HG03060 (cell line): ENCODE data around the gene TMEM252.

Source experiments
- ATAC-seq: cut with Tn5 transposase; IDR thresholded peaks from one replicate; pipeline ENCODE4 v1.9.1; 2021; ENCODE audit warnings: low read depth, moderate number of reproducible peaks; ENCODE audit not compliant: unreplicated experiment

The TMEM252 gene, protein sequence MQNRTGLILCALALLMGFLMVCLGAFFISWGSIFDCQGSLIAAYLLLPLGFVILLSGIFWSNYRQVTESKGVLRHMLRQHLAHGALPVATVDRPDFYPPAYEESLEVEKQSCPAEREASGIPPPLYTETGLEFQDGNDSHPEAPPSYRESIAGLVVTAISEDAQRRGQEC

DNA sequence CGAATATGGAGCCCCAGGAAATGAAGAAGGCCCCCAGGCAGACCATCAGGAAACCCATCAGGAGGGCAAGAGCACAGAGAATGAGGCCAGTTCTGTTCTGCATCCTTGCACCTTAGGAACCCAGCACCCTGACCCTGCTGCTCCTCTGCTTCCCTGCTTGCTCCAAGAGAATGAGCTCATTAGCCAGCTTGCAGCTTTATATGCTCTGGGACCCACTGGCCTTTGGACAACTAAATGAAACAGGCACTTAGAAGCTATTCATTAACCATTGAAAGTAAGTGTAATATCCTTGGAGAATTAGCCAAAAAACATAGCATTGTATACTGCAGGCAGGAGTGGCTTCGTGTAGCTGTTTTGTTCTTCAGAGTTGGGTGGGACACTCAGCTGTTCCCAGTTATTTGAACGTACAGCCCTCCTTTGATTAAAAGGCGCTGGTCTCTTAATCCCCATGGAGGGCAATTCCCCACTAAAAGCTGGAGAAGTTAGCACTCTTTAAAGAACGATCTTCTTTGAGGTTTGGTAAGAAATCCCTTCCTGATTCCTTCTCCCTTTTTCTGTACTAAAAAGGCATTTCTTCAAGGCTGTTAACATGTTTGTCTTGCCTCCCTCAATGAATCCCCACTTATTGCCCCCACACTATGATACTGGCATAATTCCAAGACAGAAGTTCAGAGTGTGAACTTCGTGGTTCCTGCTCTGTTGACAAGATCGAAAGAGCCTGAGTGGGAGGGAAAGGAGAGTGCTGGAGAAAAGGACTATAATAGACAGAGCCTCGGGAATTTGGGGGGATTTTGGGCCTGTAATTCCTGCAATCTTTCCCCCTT lies at the start of gene TMEM252:
TMEM252 (minus strand) TSS at position 172 of the 824 bp plus-strand sequence; CDS start at position 103, 69 bp downstream.
- no peak for ATAC-seq

DNA sequence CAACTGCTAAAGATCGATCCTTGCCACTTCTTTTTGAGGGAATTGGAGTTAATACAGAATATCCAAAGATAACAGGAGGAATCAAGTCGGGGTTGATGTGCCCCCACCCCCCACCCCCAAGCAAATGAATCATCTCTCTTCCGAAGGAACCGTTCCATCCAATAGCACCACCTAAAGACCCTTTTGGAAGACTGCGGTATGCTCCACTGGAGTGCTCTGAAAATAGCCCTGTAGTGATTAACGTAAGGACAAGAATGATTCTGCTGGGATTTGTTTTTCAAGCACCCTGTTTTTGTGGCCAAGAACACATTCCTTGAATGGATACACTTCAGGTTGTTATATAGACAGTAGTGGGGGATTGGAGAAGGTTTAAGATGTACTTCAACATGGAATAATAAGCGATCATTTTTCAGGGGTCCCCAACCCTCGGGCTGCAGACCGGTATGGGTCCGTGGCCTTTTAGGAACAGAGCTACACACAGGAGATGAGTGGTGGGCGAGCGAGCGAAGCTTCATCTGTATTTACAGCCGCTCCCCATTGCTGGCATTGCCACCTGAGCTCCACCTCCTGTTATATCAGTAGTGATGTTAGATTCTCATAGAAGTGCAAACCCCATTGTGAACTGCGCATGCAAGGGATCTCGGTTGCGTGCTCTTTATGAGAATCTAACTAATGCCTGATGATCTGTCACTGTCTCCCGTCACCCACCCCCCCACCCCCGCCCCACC lies 44.5 kb upstream of the TMEM252 start:
- no peak for ATAC-seq

DNA sequence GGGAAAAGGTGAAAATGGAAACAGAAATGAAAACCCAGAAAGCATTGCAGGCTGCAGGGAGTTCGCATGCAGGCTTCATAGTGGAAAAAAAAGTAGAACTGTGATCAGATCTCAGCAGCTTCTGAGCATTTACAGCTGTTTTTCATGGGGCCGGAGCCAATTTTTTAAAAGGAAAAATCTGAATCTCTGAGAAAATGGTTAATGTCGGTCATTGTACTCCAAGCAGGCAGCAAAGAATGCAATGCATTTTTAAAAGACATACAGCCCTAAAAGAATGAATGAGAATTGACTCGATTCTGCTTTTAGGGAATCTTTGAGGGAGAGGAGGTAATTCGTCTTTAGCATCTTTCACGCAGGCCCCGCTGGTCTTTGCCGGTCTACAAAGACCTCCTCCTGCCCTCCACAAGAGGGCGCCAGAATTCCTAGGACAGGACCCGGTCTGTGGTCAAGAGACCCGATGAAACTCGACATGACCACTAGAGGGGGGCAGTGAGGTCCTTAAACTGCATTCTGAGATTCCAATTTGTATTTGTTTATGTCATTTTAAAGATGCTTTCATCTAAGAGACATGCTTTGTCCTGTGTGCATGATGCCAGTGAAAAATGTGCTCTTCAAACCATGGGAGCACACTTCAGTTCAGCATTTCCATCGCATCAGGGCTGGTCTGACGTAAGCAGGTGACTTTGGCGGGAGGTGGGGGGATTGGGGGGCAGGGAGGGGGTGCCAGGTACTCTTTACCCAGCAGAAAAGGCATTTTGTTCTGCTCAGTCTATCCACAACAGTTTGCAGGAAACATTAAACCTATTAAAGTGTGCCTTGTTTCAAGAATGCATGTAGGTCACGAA lies 43.7 kb upstream of the TMEM252 start:
- peak; percentile 75 for ATAC-seq

DNA sequence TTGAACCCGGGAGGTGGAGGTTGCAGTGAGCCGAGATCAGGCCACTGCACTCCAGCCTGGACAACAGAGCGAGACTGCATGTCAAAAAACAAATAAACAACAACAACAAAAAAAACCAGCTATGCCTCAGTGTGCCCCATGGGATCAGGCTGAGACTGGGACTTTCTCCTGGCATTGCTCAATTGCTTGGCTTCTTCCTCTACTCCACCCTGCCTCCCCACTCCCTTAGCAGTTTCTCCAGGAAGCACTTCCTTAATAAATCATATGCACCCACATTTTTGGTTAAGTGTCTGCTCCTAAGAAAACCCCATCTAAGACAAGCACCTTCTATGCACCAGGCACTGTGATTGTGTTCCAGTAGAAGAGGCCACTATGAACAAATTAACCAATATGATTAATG lies 41.0 kb upstream of the TMEM252 start:
- no peak for ATAC-seq

DNA sequence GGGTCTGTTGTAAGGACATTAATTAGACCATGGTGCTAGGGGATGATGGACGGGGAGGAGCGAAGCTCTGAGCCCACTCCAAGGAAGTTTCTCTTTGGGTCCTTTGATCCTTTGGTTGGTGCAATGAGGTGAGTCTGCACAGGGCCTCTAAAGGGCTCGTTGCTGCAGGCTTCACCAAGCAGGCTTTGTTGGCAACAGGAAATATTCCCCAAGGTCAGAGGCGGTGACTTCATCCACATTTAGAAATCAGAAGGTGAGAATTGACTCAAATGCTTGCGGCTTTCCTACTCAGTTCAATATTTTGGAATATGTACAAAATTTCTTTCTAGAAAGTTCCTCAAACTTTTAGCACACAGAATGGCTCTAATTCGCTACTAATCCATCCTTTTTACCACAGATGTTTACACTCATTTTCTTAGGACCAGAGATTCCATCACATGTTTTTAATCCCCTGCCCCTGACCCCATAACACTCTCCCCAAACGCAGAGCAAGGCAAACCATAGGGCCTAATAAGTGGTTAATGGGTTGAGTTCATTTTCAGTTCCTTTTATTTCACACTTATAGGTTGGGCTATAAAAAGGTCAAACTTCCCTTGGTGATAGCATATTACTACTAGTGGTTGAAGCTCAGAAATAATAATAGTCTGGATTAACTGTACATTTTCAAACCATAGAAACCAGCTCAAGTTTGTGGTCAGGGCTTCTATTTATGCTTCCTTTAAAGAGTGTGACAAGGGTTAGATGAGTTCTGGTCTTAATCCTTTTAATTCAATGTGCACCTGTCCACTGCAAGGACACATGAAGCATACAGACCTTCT lies 37.3 kb upstream of the TMEM252 start:
- peak; percentile 73 for ATAC-seq

DNA sequence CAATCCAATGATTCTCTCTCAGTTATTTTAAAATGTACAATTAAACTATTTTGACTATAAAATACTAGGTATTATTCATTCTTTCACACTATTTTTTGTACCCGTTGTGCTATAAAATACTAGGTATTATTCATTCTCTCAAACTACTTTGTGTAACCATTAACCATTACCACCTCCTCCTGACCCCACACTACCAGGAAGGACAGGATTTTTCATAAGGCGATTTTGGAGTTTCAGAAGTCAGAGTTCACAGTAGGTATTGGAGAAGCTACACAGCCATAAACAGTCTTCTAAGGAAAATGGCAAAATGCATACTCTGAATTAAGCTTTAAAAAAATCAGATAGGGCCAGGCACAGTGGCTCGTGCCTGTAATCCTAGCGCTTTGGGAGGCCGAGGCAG lies 35.1 kb upstream of the TMEM252 start:
- ATAC-seq, result no peak

DNA sequence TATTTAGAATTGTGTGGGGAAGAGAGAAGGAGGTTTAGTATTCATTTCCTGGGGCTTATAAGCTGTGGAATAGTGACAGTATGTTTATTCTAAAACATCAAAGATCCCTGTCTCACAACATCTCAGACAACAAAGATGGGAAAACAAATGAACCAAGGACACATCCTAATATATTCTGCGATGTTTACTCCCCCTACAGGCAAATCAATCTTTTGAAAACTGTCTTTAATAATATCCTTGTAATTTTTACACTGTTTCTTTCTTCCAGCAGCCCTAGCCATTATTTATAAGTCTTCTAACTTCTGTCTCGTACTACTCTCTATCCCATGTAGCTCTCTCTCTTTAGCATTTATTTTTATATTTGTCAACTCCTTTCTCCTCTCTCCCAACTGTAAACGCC lies 33.5 kb upstream of the TMEM252 start:
- no peak for ATAC-seq

DNA sequence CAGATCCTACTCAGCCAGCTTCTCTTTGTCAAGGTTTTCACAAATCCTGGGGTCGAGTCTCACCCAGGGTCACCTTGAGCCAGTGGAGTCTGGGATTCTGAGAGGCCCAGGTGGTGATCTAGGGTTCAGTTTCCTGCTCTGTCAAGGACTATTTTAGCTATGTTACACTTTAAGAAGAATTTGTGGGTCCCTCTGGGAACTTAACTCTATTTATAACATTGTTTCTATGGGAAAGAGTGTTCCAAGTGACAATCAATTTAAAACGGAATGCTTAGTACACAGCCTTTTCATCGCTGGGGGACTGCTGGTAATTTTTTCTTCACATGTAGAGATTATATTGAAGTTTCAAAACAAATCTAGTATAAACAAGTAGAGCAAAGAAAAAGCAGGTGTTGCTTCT lies 26.9 kb upstream of the TMEM252 start:
- no peak for ATAC-seq

DNA sequence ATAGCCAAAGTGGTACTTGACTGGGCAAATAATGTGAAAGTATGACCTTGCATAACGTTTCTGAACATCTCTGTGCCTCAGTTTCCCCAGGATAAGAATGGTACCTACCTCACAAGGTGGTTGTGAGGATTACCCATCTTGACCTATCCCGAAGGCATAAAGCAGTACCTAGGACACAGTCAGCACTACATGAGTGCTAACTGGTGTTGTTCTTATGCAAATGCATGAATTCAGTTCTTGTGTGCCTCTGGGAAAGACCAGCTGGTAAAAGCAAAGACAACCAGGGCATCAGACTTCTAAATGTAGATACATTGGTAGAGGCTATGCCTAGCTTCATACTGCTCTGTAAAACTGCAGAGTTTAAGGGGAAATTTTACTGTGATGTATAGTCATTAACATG lies 21.8 kb upstream of the TMEM252 start:
- no peak for ATAC-seq

DNA sequence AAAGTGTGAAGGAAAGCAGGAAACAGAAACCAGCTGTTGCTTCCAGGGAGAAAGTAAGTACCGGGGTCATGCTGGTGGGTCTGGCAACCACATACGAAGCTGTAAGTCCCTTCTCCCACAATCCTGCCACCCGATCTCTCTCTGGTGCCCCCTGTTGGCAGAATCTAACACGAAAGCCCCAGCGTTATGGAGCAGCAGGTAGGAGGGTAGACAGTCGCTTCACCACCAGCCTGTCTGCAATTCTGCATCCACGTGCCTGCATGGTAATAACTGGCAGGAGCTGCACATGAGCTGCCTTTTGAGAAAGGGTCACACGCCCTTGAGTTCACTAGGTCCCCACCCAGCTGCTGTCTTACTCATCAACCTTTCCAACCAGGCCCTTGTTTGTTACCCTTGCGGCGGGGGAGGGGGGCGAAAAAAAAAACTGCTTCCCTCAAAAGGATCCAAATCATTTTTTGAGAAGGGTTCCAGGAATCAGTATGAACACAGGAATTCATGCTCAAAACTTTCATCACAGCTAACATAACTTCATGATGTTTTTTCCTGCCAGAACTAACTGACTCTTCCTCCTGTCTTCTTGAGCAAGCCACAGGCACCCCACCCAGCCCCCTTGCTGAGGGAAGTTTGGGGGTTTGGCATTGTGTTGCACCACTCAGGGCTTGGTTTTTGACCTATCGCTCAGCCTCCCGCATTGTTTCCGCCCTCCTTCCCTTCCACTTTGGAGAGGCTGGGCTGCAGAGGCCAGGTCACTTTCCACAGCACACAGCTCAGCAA lies 19.6 kb upstream of the TMEM252 start:
- no peak for ATAC-seq

DNA sequence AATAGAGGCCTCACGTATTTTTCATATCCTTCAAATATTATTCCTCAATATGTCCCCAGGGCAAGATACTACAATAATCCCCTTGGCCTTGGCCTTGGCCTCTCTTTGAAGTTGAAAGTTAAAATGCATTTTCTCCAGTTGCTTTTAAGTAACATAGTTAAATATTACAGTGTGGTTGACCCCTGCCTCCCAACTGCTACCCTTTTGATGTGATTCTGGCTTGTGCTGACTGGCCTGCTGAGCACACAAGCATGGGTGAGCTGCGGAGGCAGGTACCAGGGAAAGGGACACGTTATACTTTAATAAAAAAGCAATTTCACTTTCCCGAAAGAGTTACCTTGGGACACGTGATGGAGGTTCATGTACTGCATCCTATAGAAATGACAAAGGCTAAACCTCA lies 17.9 kb upstream of the TMEM252 start:
- no peak for ATAC-seq

DNA sequence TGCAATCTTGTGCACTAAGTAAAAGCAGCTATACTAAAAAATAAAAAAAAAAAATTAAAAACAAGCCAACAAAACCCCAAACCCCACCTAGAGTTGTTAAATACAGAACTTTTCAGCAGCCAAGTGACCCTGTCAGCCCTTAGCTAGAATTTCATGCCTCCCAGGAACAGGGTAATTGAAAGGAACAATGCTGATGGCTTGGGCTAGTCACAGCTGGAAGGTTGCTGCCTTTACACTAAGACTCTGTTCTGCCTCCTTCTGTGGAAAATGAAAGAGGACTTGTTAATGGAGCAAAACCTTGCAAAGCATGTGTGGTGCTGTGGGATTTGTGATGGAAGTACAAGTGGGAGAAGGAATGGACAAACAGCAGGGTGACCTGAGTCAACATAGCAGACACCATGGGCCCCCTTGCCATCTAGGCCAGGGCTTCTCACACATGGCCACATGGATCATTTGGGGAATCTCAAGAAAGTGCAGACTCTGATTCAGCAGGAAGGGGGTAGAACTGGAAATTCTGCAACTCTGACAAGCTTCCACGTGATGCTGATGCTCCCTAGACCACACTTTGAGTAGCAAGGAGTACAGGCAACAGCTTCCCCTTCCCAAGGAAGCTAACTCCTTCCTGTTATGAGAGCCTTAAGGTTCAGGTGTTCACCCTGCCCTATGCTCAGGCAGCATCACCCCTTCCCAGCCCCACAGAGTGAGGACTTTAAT lies 14.9 kb upstream of the TMEM252 start:
- no peak for ATAC-seq

DNA sequence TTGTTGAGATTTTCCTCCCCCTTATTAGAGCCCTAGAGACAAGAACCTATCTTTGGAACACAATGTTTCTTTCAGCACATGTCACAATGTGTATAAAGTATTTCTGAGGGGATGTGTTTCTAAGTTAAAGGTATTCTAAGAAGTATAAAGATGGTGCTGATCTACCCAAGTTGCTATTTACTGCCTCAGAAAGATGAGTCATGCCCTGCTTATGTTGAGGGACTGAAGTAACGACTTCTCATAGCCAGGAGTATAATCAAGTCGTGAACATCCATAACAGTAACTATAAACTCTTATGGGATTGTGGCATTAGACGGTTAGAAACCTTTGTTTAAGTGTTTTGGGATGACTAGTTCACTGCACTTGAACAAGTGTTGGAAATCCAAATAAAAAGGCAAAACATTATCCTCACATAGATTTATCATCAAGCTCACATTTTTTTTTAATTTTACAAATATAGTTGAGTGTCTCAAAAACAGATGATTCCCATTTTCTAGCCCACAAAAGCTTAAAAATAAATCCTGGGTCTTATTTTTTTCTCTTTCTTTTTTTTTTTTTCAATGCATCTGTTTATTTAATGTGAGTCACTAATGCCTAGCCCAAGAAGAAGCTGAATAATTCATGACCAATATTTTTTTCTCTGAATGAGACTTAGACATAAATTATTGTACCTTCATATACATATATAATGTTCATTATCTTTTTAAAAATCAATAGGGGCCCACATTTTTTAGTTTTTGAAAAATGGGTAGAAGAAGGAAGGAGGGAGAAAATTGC lies 12.2 kb upstream of the TMEM252 start:
- ATAC-seq, result no peak

DNA sequence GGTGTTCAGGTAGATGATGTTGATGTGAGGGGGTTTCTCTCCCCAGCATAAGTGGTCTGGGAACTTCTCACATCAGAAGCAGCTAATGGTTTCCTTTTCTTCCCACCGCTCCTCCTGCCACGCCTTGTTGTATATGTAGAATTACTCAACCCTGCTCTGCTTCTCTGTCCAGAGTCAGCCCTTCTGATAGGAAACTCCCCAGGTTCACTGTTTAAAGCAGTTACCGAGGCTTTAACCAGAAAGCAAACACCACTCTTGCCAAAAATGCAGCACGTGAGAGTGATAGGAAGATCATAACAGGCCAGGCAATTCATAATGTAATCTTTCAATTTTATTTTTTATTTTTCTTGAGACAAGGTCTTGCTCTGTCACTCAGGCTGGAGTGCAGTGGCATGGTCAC lies 10.5 kb upstream of the TMEM252 start:
- ATAC-seq, result no peak

DNA sequence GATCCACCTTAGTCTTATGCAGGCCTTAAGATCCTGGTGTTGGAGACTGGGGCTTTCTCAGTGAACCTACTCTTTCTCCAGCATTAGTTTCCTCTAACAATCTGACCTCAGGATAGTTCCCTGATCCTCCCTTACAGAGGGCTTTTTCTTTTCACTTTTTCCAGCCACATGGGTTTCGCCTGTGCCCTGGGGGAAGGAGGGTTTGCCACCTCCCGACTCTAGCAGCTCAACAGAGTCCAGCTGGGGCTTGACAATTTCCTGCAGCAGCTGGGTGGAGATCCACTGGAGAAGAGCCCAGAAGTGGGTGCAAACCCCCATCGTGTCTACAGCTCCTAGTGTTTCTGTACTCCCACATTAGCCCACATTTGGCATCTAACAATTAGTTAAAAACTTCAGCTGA lies 7.6 kb upstream of the TMEM252 start:
- ATAC-seq, result no peak

DNA sequence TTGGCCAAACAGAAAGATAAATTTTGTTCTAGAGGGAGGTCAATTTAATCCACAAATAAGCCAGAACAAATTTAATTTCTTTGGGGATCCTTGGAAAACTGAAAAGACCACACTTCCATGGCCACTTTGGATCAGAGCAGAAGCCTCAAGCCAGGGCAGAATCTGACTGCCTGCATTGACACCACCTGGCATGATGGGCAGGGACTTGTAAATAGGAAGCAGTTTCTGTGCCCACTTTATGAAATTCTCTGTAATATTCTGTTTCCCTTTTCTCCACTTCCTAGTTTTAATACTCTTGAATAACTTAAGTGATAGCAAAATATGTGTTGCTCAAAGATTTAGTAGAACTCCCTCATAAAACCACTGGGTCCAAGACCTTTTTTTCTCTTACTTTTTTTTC lies 6.7 kb upstream of the TMEM252 start:
- no peak for ATAC-seq

DNA sequence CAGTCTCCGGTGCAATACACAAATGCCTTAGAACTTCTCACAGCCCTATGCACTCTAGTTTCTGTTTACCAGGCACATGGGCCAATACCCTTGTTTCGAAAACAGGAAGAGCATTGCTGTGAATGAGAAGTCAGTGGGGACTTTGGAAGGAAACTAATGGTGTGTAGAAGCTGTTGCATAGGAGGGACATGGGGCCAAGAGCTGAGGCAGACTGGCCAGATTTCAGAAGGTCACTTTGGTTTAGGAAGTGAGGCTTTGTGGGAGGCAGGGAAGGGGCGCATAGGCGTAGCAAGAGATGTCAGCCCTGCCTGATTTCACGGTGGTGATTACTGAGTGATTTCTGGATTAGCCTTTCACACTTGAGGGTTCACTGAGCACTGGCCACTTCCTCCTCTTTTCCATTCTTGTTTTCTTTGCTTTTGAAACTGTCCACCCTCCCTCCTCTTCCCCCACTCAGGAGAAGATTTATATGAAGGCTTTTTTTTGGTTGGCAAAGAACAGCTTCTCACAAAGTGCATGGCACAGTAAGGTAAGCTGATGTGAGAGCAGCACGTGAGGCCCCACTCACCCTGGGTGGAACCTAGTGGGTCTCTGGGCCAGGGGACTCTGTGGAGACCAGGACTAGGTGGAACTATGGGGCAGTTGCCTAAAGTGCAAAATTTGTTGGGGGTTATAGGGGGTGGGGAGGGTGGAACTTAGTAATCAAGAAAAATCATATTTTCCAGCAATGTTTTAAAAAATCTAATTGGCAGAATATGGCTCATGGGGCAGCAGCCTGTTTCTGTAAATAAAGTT lies 6.1 kb upstream of the TMEM252 start:
- ATAC-seq, result peak; percentile 61
